ENCODE measurements around the gene FCER2. TPM values are rescaled to one million over a fixed set of nuclear protein-coding genes. Genes with fewer than 3 reads are reported as not detected.
A peak's percentile ranks its signal among the peaks of the same experiment; 100 is the strongest.

Gene FCER2
- polyA plus RNA-seq, 3 donors: 1.1 to 4.1 (median 2.1) TPM

DNA sequence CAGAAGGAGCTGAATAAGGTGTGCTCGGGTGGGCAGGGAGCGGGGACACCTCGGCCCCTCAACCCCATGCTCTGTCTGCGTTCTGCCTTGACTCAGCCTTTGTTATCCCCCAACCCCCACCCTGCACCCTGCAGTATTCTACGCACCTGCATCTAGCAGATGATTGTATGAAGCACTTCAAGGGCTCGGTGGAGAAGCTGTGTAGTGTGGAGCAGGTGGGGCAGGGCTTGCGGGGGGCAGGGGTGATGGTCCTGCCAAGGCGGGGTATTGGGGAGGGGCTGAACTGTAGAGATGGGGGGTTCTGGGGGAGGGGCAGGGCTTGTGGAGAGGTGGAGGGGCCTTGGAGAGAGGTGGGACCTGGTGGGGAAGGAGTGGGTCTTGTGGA, 58.9 kb downstream of the FCER2 start:
- H3K4me3 ChIP-seq (replicated peaks in 1 of 3; ENCODE audit: low read depth in 2 of 3, low read length in 3 of 3): no peak overlapping the region
- H3K4me2 ChIP-seq (replicated peaks; ENCODE audit: extremely low read depth, low read length, poor library complexity, severe bottlenecking): no peak overlapping the region
- peaks cover 66 to 81% of the 10 kb centered on the region in 2 donors for H3K4me1 ChIP-seq (ENCODE audit: control insufficient read depth in 1 of 2, insufficient read depth in 2 of 2, low read length in 2 of 2)
- H3K36me3 ChIP-seq (replicated peaks in 1 of 2; ENCODE audit: control insufficient read depth in 1 of 2, insufficient read depth in 2 of 2, low read length in 2 of 2): peaks cover 59 to 81% of the 10 kb centered on the region in 2 donors
- H2AFZ ChIP-seq (ENCODE audit: insufficient read depth, low read depth, low read length, poor library complexity, severe bottlenecking): no peak overlapping the region
- Mint-ChIP-seq H3K4me3 (no peak overlapping the region), H3K4me1 (peaks cover 62% of the 10 kb centered on the region), H3K36me3 (peaks cover 53 to 85% of the 10 kb centered on the region in 2 donors), H3K27ac (peak overlapping the region in 5 of 7 donors; percentile 40 to 90 (median 58)), H3K9me3 (peaks cover 0 to 2% (median 0%) of the 10 kb centered on the region in 7 donors), H3K27me3 (ENCODE audit: low read depth in 3 of 3) (peaks cover 0 to 1% (median 0%) of the 10 kb centered on the region in 3 donors)
- peaks cover 85% of the 10 kb centered on the region for H3K79me2 ChIP-seq (ENCODE audit: insufficient read depth, low read length)
- peak overlapping the region; percentile 73 to 87 for H3K27ac ChIP-seq (ENCODE audit: low read depth in 1 of 2, low read length in 2 of 2)
- H3K27me3 ChIP-seq (ENCODE audit: control insufficient read depth in 2 of 2, insufficient read depth in 2 of 2, low read length in 2 of 2): no peaks in the 10 kb centered on the region
- H4K20me1 ChIP-seq (ENCODE audit: insufficient read depth, low read length): peaks cover 72% of the 10 kb centered on the region
- no peaks in the 10 kb centered on the region for H3K9me3 ChIP-seq (replicated peaks in 1 of 2; ENCODE audit: control insufficient read depth in 1 of 2, insufficient read depth in 1 of 2, low read length in 2 of 2)
- H3K9ac ChIP-seq (ENCODE audit: insufficient read depth, low read length, poor library complexity, severe bottlenecking): no peak overlapping the region
- WGBS (ENCODE audit: insufficient coverage): 100% methylated on average over 4 of the region's 8 CpGs
- no peak for DNase-seq
- TF ChIP-seq, protein P1, sequence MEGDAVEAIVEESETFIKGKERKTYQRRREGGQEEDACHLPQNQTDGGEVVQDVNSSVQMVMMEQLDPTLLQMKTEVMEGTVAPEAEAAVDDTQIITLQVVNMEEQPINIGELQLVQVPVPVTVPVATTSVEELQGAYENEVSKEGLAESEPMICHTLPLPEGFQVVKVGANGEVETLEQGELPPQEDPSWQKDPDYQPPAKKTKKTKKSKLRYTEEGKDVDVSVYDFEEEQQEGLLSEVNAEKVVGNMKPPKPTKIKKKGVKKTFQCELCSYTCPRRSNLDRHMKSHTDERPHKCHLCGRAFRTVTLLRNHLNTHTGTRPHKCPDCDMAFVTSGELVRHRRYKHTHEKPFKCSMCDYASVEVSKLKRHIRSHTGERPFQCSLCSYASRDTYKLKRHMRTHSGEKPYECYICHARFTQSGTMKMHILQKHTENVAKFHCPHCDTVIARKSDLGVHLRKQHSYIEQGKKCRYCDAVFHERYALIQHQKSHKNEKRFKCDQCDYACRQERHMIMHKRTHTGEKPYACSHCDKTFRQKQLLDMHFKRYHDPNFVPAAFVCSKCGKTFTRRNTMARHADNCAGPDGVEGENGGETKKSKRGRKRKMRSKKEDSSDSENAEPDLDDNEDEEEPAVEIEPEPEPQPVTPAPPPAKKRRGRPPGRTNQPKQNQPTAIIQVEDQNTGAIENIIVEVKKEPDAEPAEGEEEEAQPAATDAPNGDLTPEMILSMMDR (IDR thresholded peaks at IDR 0.05): no peak
- intact Hi-C loops (cut with micrococcal nuclease): no loop called here

DNA sequence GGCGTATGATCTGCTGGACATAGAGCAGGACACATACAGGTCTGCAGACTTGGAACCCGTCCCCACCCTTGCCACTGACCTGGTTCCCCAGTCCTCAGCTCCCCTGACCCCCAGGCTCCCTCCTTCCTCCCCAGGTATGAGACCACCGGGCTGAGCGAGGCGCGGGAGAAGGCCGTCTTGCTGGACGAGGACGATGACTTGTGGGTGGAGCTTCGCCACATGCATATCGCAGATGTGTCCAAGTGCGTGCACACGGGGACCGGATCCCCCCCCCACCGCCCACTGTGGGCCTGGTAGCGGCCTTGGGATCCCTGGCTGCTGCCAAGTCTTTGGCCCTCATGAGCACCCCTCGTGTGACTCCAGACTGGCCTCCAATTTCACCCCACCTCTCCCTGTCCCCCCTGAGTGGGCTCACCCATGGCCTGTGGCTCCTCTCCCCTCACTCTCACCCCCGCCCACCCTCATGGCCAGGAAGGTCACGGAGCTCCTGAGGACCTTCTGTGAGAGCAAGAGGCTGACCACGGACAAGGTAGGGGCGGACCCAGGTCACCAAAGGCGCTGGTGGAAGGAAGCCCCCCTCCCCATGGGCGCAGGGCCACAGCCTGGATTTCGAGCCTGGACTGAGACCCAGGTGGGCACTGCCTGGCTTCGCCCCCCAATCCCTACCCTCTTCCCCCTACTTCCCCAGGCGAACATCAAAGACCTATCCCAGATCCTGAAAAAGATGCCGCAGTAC, 59.5 kb downstream of the FCER2 start:
- H3K9ac ChIP-seq (ENCODE audit: insufficient read depth, low read length, poor library complexity, severe bottlenecking): no peak overlapping the region
- TF ChIP-seq, protein P1 (IDR thresholded peaks at IDR 0.05): no peak
- H3K36me3 Mint-ChIP-seq: peaks cover 49 to 82% of the 10 kb centered on the region in 2 donors
- 98% methylated on average over 24 of the region's 27 CpGs for WGBS (ENCODE audit: insufficient coverage)
- peak overlapping the region in 1 of 2 donors; percentile 87 for H3K27ac ChIP-seq (ENCODE audit: low read depth in 1 of 2, low read length in 2 of 2)
- no peaks in the 10 kb centered on the region for H3K27me3 ChIP-seq (ENCODE audit: control insufficient read depth in 2 of 2, insufficient read depth in 2 of 2, low read length in 2 of 2)
- peaks cover 55 to 75% of the 10 kb centered on the region in 2 donors for H3K36me3 ChIP-seq (replicated peaks in 1 of 2; ENCODE audit: control insufficient read depth in 1 of 2, insufficient read depth in 2 of 2, low read length in 2 of 2)
- no peak overlapping the region for H3K4me3 ChIP-seq (replicated peaks in 1 of 3; ENCODE audit: low read depth in 2 of 3, low read length in 3 of 3)
- no peak for DNase-seq
- peaks cover 90% of the 10 kb centered on the region for H3K79me2 ChIP-seq (ENCODE audit: insufficient read depth, low read length)
- H3K4me1 ChIP-seq (ENCODE audit: control insufficient read depth in 1 of 2, insufficient read depth in 2 of 2, low read length in 2 of 2): peaks cover 70 to 85% of the 10 kb centered on the region in 2 donors
- no peaks in the 10 kb centered on the region for H3K9me3 ChIP-seq (replicated peaks in 1 of 2; ENCODE audit: control insufficient read depth in 1 of 2, insufficient read depth in 1 of 2, low read length in 2 of 2)
- H3K27ac Mint-ChIP-seq: peak overlapping the region in 5 of 7 donors; percentile 35 to 81 (median 58)
- H3K4me3 Mint-ChIP-seq: no peak overlapping the region
- peaks cover 0 to 2% (median 0%) of the 10 kb centered on the region in 7 donors for H3K9me3 Mint-ChIP-seq
- intact Hi-C loops (cut with micrococcal nuclease): no loop called here
- H4K20me1 ChIP-seq (ENCODE audit: insufficient read depth, low read length): peaks cover 76% of the 10 kb centered on the region
- H3K4me2 ChIP-seq (replicated peaks; ENCODE audit: extremely low read depth, low read length, poor library complexity, severe bottlenecking): no peak overlapping the region
- H2AFZ ChIP-seq (ENCODE audit: insufficient read depth, low read depth, low read length, poor library complexity, severe bottlenecking): no peak overlapping the region
- peaks cover 67% of the 10 kb centered on the region for H3K4me1 Mint-ChIP-seq
- H3K27me3 Mint-ChIP-seq (ENCODE audit: low read depth in 3 of 3): peaks cover 0 to 1% (median 0%) of the 10 kb centered on the region in 3 donors
